Measurements from ENCODE around the gene LOXL3.

GRCh38 chr2:74583504-74583903, 29.8 kb upstream of the LOXL3 start:
- TF ChIP-seq CTCF (IDR thresholded peaks at IDR 0.05; ENCODE audit: insufficient read depth, low read depth, low read length) (no peak), EZH2 (IDR thresholded peaks at IDR 0.05; ENCODE audit: insufficient read depth, low read length) (no peak)

All from astrocyte (in vitro differentiated cells and primary cell).